HepG2 (cell line): ENCODE results near the gene SCYL1. TPM values are rescaled to one million over a fixed set of nuclear protein-coding genes. Genes with fewer than 3 reads are reported as not detected.
A peak's percentile ranks its signal among the peaks of the same experiment; 100 is the strongest.

ENCODE experiments used
- AKAP8 ChIP-seq: sonication (generic); formaldehyde crosslinking; IDR thresholded peaks from 2 replicates; pipeline ENCODE4 v1.5.1; 2020; ENCODE audit warnings: mild to moderate bottlenecking, missing genetic modification reagents
- GZF1 ChIP-seq: sonication (generic); formaldehyde crosslinking; IDR thresholded peaks from 2 replicates; pipeline ENCODE4 v1.5.1; 2020; ENCODE audit warnings: mild to moderate bottlenecking, missing genetic modification reagents
- HCFC1 ChIP-seq: fragments of 150-350 bp; IDR thresholded peaks from 2 replicates; pipeline ENCODE4 v1.6.1; 2014; ENCODE audit warnings: low read depth, low read length
- KDM5B ChIP-seq: sonication (generic); formaldehyde crosslinking; IDR thresholded peaks from 2 replicates; pipeline ENCODE4 v1.4.0; 2020; ENCODE audit warnings: missing genetic modification reagents, mild to moderate bottlenecking, borderline replicate concordance
- KLF13 ChIP-seq: sonication (generic); formaldehyde crosslinking; IDR thresholded peaks from 2 replicates; pipeline ENCODE4 v1.4.0; 2020; ENCODE audit warnings: mild to moderate bottlenecking, missing genetic modification reagents
- MED8 ChIP-seq: sonication (generic); formaldehyde crosslinking; IDR thresholded peaks from 2 replicates; pipeline ENCODE4 v1.8.1; 2023; ENCODE audit warnings: mild to moderate bottlenecking, missing genetic modification reagents; ENCODE audit not compliant: insufficient replicate concordance
- MLXIP ChIP-seq: sonication (generic); formaldehyde crosslinking; IDR thresholded peaks from 2 replicates; pipeline ENCODE4 v1.9.0; 2021; ENCODE audit warnings: missing genetic modification reagents, borderline replicate concordance
- MTA3 ChIP-seq: sonication (generic); formaldehyde crosslinking; IDR thresholded peaks from 2 replicates; pipeline ENCODE4 v1.4.0; 2020; ENCODE audit warnings: missing genetic modification reagents
- NCOA5 ChIP-seq: sonication (generic); formaldehyde crosslinking; IDR thresholded peaks from 2 replicates; pipeline ENCODE4 v1.4.0; 2020; ENCODE audit warnings: missing genetic modification reagents
- NR3C1 ChIP-seq: sonication (generic); formaldehyde crosslinking; IDR thresholded peaks from 2 replicates; pipeline ENCODE4 v1.4.0; 2020; ENCODE audit warnings: missing genetic modification reagents
- PBX2 ChIP-seq: IDR thresholded peaks from 2 replicates; pipeline ENCODE4 v1.6.1; 2016; ENCODE audit warnings: control low read depth
- RCOR2 ChIP-seq: IDR thresholded peaks from 2 replicates; pipeline ENCODE4 v1.6.1; 2016; ENCODE audit warnings: missing biosample characterization, missing genetic modification reagents
- SP1 ChIP-seq, 2 experiments: fragments of 450-650 bp in 1 of 2; sonication (generic) in 1 of 2; formaldehyde crosslinking in 1 of 2; IDR thresholded peaks; 2 replicates each; pipeline versions ENCODE4 v1.4.0 to v1.6.1; 2016 to 2020; ENCODE audit warnings: missing genetic modification reagents in 1 of 2
- U2AF1 ChIP-seq: fragments of 200-400 bp; formaldehyde crosslinking; optimal IDR thresholded peaks from 2 replicates; pipeline ENCODE3; 2017; ENCODE audit warnings: mild to moderate bottlenecking, low read depth, low read length
- ZBTB14 ChIP-seq: sonication (generic); formaldehyde crosslinking; IDR thresholded peaks from 2 replicates; pipeline ENCODE4 v1.4.0; 2020; ENCODE audit warnings: missing genetic modification reagents
- ZNF263 ChIP-seq: sonication (generic); formaldehyde crosslinking; IDR thresholded peaks from 2 replicates; pipeline ENCODE4 v1.4.0; 2020; ENCODE audit warnings: missing genetic modification reagents
- ZNF710 ChIP-seq: sonication (generic); formaldehyde crosslinking; IDR thresholded peaks from 2 replicates; pipeline ENCODE4 v1.5.0; 2020; ENCODE audit warnings: mild to moderate bottlenecking, missing genetic modification reagents, borderline replicate concordance
- ZNF776 ChIP-seq: sonication (generic); formaldehyde crosslinking; IDR thresholded peaks from 2 replicates; pipeline ENCODE4 v1.4.0; 2020; ENCODE audit warnings: mild to moderate bottlenecking, missing genetic modification reagents
- polyA plus RNA-seq, 8 experiments: library from polyadenylated mRNA; depleted of rRNA in 3 of 8; stranded (reverse) in 7 of 8; unstranded in 1 of 8; fragments of >200 nt; fragmentation: Illumina TruSeq in 4 of 8; extraction: Trizol in 4 of 8; gene quantifications; 2 replicates each; pipeline versions ENCODE4 v1.2.1 to v1.2.3, GENCODE V29; 2011 to 2016; ENCODE audit warnings: low read depth in 4 of 8, missing spikeins in 1 of 8, mixed read lengths in 1 of 8; ENCODE audit not compliant: insufficient read depth in 1 of 8
- total RNA-seq, 5 experiments: library from RNA; depleted of rRNA; stranded (reverse); fragments of >200 nt; fragmentation: Illumina TruSeq; extraction: Trizol; gene quantifications; 2 replicates each; pipeline ENCODE4 v1.2.3, GENCODE V29; 2016; ENCODE audit warnings: low read depth in 1 of 5
- TF ChIP-seq, protein P1 (sequence below): sonication (generic); formaldehyde crosslinking; IDR thresholded peaks from 2 replicates; pipeline ENCODE4 v1.4.0; 2020; ENCODE audit warnings: missing genetic modification reagents, borderline replicate concordance

SCYL1 gene
- total and polyA plus RNA-seq, 2 of the 13 experiments (the other 11 are each of a cell fraction or from before 2014, with no cell fraction given), result 65.9 to 103 TPM

GRCh38 chr11:65497141-65498041, 27.5 kb upstream of the SCYL1 start (continued):
- 0 out of 2 replicates have a peak, but pooled peaks have one; percentile 60 for TF ChIP-seq ZNF710 (CRISPR knock-in tag)
- no peak for TF ChIP-seq GZF1 (CRISPR knock-in tag)
- TF ChIP-seq NR3C1, result no peak
- TF ChIP-seq, protein P1, sequence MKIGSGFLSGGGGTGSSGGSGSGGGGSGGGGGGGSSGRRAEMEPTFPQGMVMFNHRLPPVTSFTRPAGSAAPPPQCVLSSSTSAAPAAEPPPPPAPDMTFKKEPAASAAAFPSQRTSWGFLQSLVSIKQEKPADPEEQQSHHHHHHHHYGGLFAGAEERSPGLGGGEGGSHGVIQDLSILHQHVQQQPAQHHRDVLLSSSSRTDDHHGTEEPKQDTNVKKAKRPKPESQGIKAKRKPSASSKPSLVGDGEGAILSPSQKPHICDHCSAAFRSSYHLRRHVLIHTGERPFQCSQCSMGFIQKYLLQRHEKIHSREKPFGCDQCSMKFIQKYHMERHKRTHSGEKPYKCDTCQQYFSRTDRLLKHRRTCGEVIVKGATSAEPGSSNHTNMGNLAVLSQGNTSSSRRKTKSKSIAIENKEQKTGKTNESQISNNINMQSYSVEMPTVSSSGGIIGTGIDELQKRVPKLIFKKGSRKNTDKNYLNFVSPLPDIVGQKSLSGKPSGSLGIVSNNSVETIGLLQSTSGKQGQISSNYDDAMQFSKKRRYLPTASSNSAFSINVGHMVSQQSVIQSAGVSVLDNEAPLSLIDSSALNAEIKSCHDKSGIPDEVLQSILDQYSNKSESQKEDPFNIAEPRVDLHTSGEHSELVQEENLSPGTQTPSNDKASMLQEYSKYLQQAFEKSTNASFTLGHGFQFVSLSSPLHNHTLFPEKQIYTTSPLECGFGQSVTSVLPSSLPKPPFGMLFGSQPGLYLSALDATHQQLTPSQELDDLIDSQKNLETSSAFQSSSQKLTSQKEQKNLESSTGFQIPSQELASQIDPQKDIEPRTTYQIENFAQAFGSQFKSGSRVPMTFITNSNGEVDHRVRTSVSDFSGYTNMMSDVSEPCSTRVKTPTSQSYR (CRISPR knock-in tag), result peak; percentile 94; the same call in 1 of the 2 replicates
- peak; percentile 87 for TF ChIP-seq MED8
- TF ChIP-seq U2AF1, result no peak
- TF ChIP-seq PBX2 (CRISPR knock-in tag), result peak; percentile 51
- no peak for TF ChIP-seq SP1 (IDR thresholded peaks at IDR 0.05)
- TF ChIP-seq SP1 (CRISPR knock-in tag; IDR thresholded peaks at IDR 0.05), result peak; percentile 78; the same call in 1 of the 2 replicates
- no peak for TF ChIP-seq MLXIP (CRISPR knock-in tag)
- TF ChIP-seq MTA3 (CRISPR knock-in tag), result no peak
- no peak for TF ChIP-seq ZBTB14 (CRISPR knock-in tag)
- TF ChIP-seq AKAP8 (CRISPR knock-in tag), result peak; percentile 83
- TF ChIP-seq NCOA5 (CRISPR knock-in tag), result no peak
- TF ChIP-seq HCFC1, result no peak
- no peak for TF ChIP-seq RCOR2
- no peak for TF ChIP-seq ZNF263 (CRISPR knock-in tag)
- peak; percentile 76 for TF ChIP-seq ZNF776 (CRISPR knock-in tag)
- no peak for TF ChIP-seq KLF13 (CRISPR knock-in tag)
- peak; percentile 90; the same call in 1 of the 2 replicates for TF ChIP-seq KDM5B (CRISPR knock-in tag)
